ENCODE data around the gene VWCE. TPM values are rescaled to one million over a fixed set of nuclear protein-coding genes. Genes with fewer than 3 reads are reported as not detected.

Gene VWCE
- total RNA-seq, 1 donor from 2014 or later: 10.9 TPM

GRCh38 chr11:61335355-61335710 is 40.2 kb upstream of the VWCE start:
- H3K4me1 Mint-ChIP-seq (ENCODE audit: low read depth): peaks cover 47% of the 10 kb centered on the region
- no peaks in the 10 kb centered on the region for H3K27me3 Mint-ChIP-seq (ENCODE audit: insufficient read depth)
- peak overlapping the region; percentile 26 for H3K4me3 Mint-ChIP-seq
- DNase-seq (ENCODE audit: low spot score): no peak
- intact Hi-C loops (cut with micrococcal nuclease): loop anchor here (10.0 kb wide), 2 partner anchors 81 to 179 kb away; no protein-coding TSS in a partner anchor
- H3K9me3 Mint-ChIP-seq: no peaks in the 10 kb centered on the region
- peaks cover 9% of the 10 kb centered on the region for H3K36me3 Mint-ChIP-seq (ENCODE audit: low read depth)
- peak overlapping the region; percentile 65 for H3K27ac Mint-ChIP-seq

- DNase-seq (ENCODE audit: low spot score): no peak
- intact Hi-C loops (cut with micrococcal nuclease): loop anchor here (10.0 kb wide), 2 partner anchors 80 to 180 kb away; no protein-coding TSS in a partner anchor
- no peaks in the 10 kb centered on the region for H3K27me3 Mint-ChIP-seq (ENCODE audit: insufficient read depth)
- peaks cover 15% of the 10 kb centered on the region for H3K36me3 Mint-ChIP-seq (ENCODE audit: low read depth)
- peaks cover 53% of the 10 kb centered on the region for H3K4me1 Mint-ChIP-seq (ENCODE audit: low read depth)
- H3K9me3 Mint-ChIP-seq: no peaks in the 10 kb centered on the region
- peak overlapping the region; percentile 93 for H3K4me3 Mint-ChIP-seq
- peak overlapping the region; percentile 97 for H3K27ac Mint-ChIP-seq
These were observed 39.6 kb upstream of the VWCE start for GRCh38 chr11:61334434-61335354.

- intact Hi-C loops (cut with micrococcal nuclease): loop anchor here (1.0 to 10.0 kb wide), 5 partner anchors 29 to 427 kb away; partner anchors contain the start of genes PRPF19, TMEM138 and VWCE
- Mint-ChIP-seq H3K27ac (peak overlapping the region; percentile 97), H3K4me1 (ENCODE audit: low read depth) (peaks cover 53% of the 10 kb centered on the region)
These were observed 38.7 kb upstream of the VWCE start for GRCh38 chr11:61333550-61334433.

GRCh38 chr11:61332797-61333549 is 37.9 kb upstream of the VWCE start, which contains the start of the genes DDB1 and TKFC:
TSS of gene DDB1 (minus strand) at chr11:61333105. CDS start at chr11:61332968, 137 bp downstream.
TSS of gene TKFC (plus strand) at chr11:61333228. CDS start at chr11:61334729, 1,501 bp downstream.
- no peaks in the 10 kb centered on the region for H3K9me3 Mint-ChIP-seq
- peak; percentile 98 for DNase-seq (ENCODE audit: low spot score)
- no peaks in the 10 kb centered on the region for H3K27me3 Mint-ChIP-seq (ENCODE audit: insufficient read depth)

More at GRCh38 chr11:61333550-61334433, 38.7 kb upstream of the VWCE start:
- peak overlapping the region; percentile 93 for H3K4me3 Mint-ChIP-seq
- H3K9me3 Mint-ChIP-seq: no peaks in the 10 kb centered on the region
- H3K36me3 Mint-ChIP-seq (ENCODE audit: low read depth): peaks cover 21% of the 10 kb centered on the region
- peak; percentile 7 for DNase-seq (ENCODE audit: low spot score)
- no peaks in the 10 kb centered on the region for H3K27me3 Mint-ChIP-seq (ENCODE audit: insufficient read depth)

DNA sequence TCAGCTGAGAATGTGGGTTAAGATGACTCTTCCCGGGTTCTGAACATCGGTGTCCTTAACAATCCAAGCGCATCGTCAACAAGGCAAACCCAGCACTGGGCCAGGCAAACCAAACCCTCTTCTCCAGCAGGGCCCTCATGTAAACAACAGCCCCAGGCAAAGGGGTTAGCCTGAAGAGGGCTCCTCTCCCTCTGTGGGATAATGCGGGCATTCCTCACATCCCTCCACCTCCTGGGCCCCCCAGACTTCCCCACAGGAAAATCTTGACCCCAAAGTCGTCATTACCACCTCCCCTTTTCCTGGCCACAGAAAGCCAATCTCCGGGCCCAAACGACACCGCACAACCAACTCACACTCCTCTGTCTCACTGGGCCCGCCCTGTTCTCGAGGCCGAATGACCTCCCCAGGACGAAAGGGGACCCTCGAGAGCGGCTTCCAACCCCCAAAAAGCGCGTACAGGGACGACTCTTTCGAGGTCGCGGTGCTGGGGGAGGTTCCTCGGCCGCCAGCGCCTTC is 37.2 kb upstream of the VWCE start:
- Mint-ChIP-seq H3K27ac (peak overlapping the region; percentile 97), H3K36me3 (ENCODE audit: low read depth) (peaks cover 31% of the 10 kb centered on the region), H3K9me3 (no peaks in the 10 kb centered on the region), H3K4me1 (ENCODE audit: low read depth) (peaks cover 64% of the 10 kb centered on the region), H3K27me3 (ENCODE audit: insufficient read depth) (no peaks in the 10 kb centered on the region), H3K4me3 (peak overlapping the region; percentile 93)
- DNase-seq (ENCODE audit: low spot score): no peak
- intact Hi-C loops (cut with micrococcal nuclease): loop anchor here (1.0 to 10.0 kb wide), 5 partner anchors 38 to 426 kb away; partner anchors contain the start of genes PRPF19, SDHAF2 and VWCE

More at GRCh38 chr11:61332797-61333549, 37.9 kb upstream of the VWCE start, which contains the start of the genes DDB1 and TKFC:
- Mint-ChIP-seq H3K36me3 (ENCODE audit: low read depth) (peaks cover 26% of the 10 kb centered on the region), H3K4me3 (peak within 1 kb of the TSS; percentile 93), H3K4me1 (ENCODE audit: low read depth) (peaks cover 58% of the 10 kb centered on the region), H3K27ac (peak within 1 kb of the TSS; percentile 97)
- intact Hi-C loops (cut with micrococcal nuclease): loop anchor here (1.0 to 10.0 kb wide), 6 partner anchors 29 to 426 kb away; partner anchors contain the start of genes PRPF19, SDHAF2, TMEM138 and VWCE

DNA sequence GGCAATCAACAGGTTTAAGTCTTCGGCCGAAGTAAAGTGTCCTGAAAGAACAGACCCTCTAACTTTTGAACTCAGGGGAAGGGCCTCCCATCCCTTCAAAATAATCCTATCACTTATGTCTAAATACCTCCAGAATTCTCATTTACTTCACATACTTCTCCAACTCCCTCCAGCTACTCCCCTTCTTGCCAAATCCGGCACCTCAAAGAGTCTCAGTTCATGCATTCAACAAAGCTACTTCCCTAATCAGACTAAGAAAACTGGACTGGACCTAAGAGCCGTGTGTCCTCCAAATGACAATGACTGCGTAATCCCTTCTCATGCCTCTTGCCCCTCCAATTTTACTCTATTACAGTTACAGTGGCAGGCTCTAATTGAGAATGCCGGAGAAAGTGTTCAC is 36.5 kb upstream of the VWCE start:
- Mint-ChIP-seq H3K27ac (peak overlapping the region; percentile 97), H3K4me3 (peak overlapping the region; percentile 93), H3K27me3 (ENCODE audit: insufficient read depth) (no peaks in the 10 kb centered on the region), H3K36me3 (ENCODE audit: low read depth) (peaks cover 31% of the 10 kb centered on the region), H3K4me1 (ENCODE audit: low read depth) (peaks cover 65% of the 10 kb centered on the region), H3K9me3 (no peaks in the 10 kb centered on the region)
- intact Hi-C loops (cut with micrococcal nuclease): loop anchor here (1.0 to 10.0 kb wide), 5 partner anchors 37 to 425 kb away; partner anchors contain the start of genes PRPF19, SDHAF2 and VWCE
- DNase-seq (ENCODE audit: low spot score): no peak

- H3K9me3 Mint-ChIP-seq: no peaks in the 10 kb centered on the region
- H3K36me3 Mint-ChIP-seq (ENCODE audit: low read depth): peaks cover 46% of the 10 kb centered on the region
- no peak overlapping the region for H3K27ac Mint-ChIP-seq
- intact Hi-C loops (cut with micrococcal nuclease): loop anchor here (10.0 kb wide), 2 partner anchors 75 to 185 kb away; no protein-coding TSS in a partner anchor
- DNase-seq (ENCODE audit: low spot score): no peak
- peaks cover 51% of the 10 kb centered on the region for H3K4me1 Mint-ChIP-seq (ENCODE audit: low read depth)
- no peaks in the 10 kb centered on the region for H3K27me3 Mint-ChIP-seq (ENCODE audit: insufficient read depth)
- H3K4me3 Mint-ChIP-seq: no peak overlapping the region
These were observed 34.8 kb upstream of the VWCE start for GRCh38 chr11:61329871-61330270.

- no peak for DNase-seq (ENCODE audit: low spot score)
- Mint-ChIP-seq H3K4me3 (no peak overlapping the region), H3K9me3 (no peaks in the 10 kb centered on the region), H3K27me3 (ENCODE audit: insufficient read depth) (no peaks in the 10 kb centered on the region), H3K4me1 (ENCODE audit: low read depth) (peaks cover 39% of the 10 kb centered on the region), H3K36me3 (ENCODE audit: low read depth) (peaks cover 58% of the 10 kb centered on the region), H3K27ac (no peak overlapping the region)
- intact Hi-C loops (cut with micrococcal nuclease): no loop called here
These were observed 33.2 kb upstream of the VWCE start for GRCh38 chr11:61328351-61328750.

DNA sequence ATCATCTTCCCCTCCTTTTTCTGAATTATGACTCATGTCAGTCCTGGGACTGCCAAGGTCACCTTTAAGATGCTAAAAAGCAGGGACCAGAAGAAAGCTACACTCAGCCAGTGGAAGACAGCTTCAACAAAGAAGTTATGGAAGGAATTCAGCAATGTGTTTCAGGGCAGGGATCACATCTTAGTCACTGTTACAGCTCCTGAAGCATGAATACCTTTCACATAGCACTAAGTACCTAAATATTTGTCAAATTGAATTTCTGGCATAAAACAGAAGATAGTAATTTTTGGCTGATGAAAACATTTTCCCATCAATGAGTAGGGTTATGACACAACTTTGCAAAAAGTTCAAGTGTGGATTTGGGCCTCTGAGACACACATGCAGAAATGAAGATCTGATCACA is 32.6 kb upstream of the VWCE start:
- Mint-ChIP-seq H3K36me3 (ENCODE audit: low read depth) (peaks cover 63% of the 10 kb centered on the region), H3K27me3 (ENCODE audit: insufficient read depth) (no peaks in the 10 kb centered on the region), H3K27ac (no peak overlapping the region), H3K4me1 (ENCODE audit: low read depth) (peaks cover 38% of the 10 kb centered on the region), H3K4me3 (no peak overlapping the region), H3K9me3 (no peaks in the 10 kb centered on the region)
- no peak for DNase-seq (ENCODE audit: low spot score)
- intact Hi-C loops (cut with micrococcal nuclease): no loop called here

- Mint-ChIP-seq H3K27ac (peak overlapping the region; percentile 11), H3K27me3 (ENCODE audit: insufficient read depth) (no peaks in the 10 kb centered on the region), H3K4me3 (no peak overlapping the region), H3K4me1 (ENCODE audit: low read depth) (peaks cover 22% of the 10 kb centered on the region), H3K36me3 (ENCODE audit: low read depth) (peaks cover 65% of the 10 kb centered on the region), H3K9me3 (no peaks in the 10 kb centered on the region)
- no peak for DNase-seq (ENCODE audit: low spot score)
- intact Hi-C loops (cut with micrococcal nuclease): no loop called here
These were observed 30.7 kb upstream of the VWCE start for GRCh38 chr11:61325649-61326414.

DNA sequence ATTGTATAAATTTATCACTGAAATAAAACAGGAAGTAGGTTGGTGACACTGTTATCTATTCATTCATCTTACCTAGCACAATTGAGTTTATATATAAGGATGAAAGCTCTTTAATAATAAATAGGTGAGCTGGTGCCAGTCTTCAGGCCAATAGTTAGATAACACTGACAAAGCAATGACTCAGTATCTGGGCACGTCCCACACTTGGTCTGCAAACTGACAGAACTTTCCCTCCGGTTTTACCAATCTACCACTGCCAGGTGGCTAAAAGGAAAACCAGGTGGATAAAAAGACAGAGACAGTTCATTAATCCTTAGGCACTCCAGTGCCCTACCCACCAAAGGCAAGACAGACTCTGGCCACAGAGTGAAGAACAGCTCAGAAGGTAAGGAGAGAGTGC is 20.1 kb upstream of the VWCE start:
- H3K9me3 Mint-ChIP-seq: no peaks in the 10 kb centered on the region

More for the DNA sequence above, 20.1 kb upstream of the VWCE start:
- H3K27ac Mint-ChIP-seq: no peak overlapping the region
- peaks cover 48% of the 10 kb centered on the region for H3K36me3 Mint-ChIP-seq (ENCODE audit: low read depth)
- intact Hi-C loops (cut with micrococcal nuclease): no loop called here
- no peak for DNase-seq (ENCODE audit: low spot score)
- no peaks in the 10 kb centered on the region for H3K27me3 Mint-ChIP-seq (ENCODE audit: insufficient read depth)
- H3K4me1 Mint-ChIP-seq (ENCODE audit: low read depth): no peaks in the 10 kb centered on the region
- H3K4me3 Mint-ChIP-seq: no peak overlapping the region

Measured in activated T-helper 1 cell treated with anti-CD3 and anti-CD28 coated beads, Interleukin-12 subunit alpha, Interleukin-12 subunit beta, Interleukin-2, Interleukin-4 antibody, amounts not matched to agents 30 ng/mL and 10 ng/mL and 1 ng/mL, durations not matched to agents 14 hours and 24 hours and 36 hours (primary cell).